WTC11 (cell line): ENCODE results near the gene GPR37L1. TPM values are rescaled to one million over a fixed set of nuclear protein-coding genes. Genes with fewer than 3 reads are reported as not detected.

Source experiments
- ATAC-seq: fragments of 200-7000 bp; cut with Tn5 transposase; 2 replicates; pipeline ENCODE4 v1.10.0; 2021; ENCODE audit warnings: mild to moderate bottlenecking, moderate library complexity
- CTCF ChIA-PET: fragments of 300-600 bp; sonication (Branson Sonifier 250); formaldehyde crosslinking; loops from one replicate; lab custom pipeline; 2021; ENCODE audit warnings: antibody characterized with exemption; lab: Charles Lee
- POLR2A ChIA-PET: fragments of 350-600 bp; sonication (Branson Sonifier 250); formaldehyde crosslinking; loops from one replicate; lab custom pipeline; 2021; ENCODE audit warnings: antibody characterized with exemption; lab: Charles Lee
- DNase-seq: peaks from one replicate; pipeline ENCODE4 v3.0.0; 2021; ENCODE audit warnings: low spot score
- H3K27ac Mint-ChIP-seq: 2 replicates; pipeline ENCODE4 v1.8.0; 2021; ENCODE audit warnings: mixed read lengths
- H3K27me3 Mint-ChIP-seq: 2 replicates; pipeline ENCODE4 v1.8.0; 2021; ENCODE audit warnings: low read depth, mild to moderate bottlenecking, moderate library complexity, mixed read lengths
- H3K36me3 Mint-ChIP-seq: 2 replicates; pipeline ENCODE4 v1.8.0; 2021; ENCODE audit warnings: mixed read lengths
- H3K4me1 Mint-ChIP-seq: 2 replicates; pipeline ENCODE4 v1.8.0; 2022; ENCODE audit warnings: mixed read lengths
- H3K4me3 Mint-ChIP-seq: 2 replicates; pipeline ENCODE4 v1.8.0; 2021; ENCODE audit warnings: mild to moderate bottlenecking, moderate library complexity, mixed read lengths
- H3K9me3 Mint-ChIP-seq: 2 replicates; pipeline ENCODE4 v1.8.0; 2021; ENCODE audit warnings: mixed read lengths
- AR ChIP-seq: fragments of 250-450 bp; sonication (Bioruptor Pico); IDR thresholded peaks from 2 replicates; pipeline ENCODE4 v1.9.0; 2021; ENCODE audit warnings: mild to moderate bottlenecking
- ATF1 ChIP-seq: sonication (generic); formaldehyde crosslinking; IDR thresholded peaks from 2 replicates; pipeline ENCODE4 v1.8.1; 2023; ENCODE audit warnings: mild to moderate bottlenecking, moderate library complexity, missing genetic modification reagents
- CDX4 ChIP-seq: fragments of 250-450 bp; sonication (Bioruptor Pico); IDR thresholded peaks from 2 replicates; pipeline ENCODE4 v1.9.0; 2021; ENCODE audit warnings: moderate library complexity, mild to moderate bottlenecking, inconsistent platforms, borderline replicate concordance
- EMX1 ChIP-seq: fragments of 250-450 bp; sonication (Bioruptor Pico); IDR thresholded peaks from 2 replicates; pipeline ENCODE4 v1.8.0; 2021; ENCODE audit warnings: mild to moderate bottlenecking
- ERG ChIP-seq: fragments of 250-450 bp; sonication (Bioruptor Pico); IDR thresholded peaks from 2 replicates; pipeline ENCODE4 v1.8.0; 2021; ENCODE audit warnings: mild to moderate bottlenecking
- ESRRA ChIP-seq: sonication (generic); formaldehyde crosslinking; IDR thresholded peaks from 2 replicates; pipeline ENCODE4 v1.8.1; 2022; ENCODE audit warnings: mild to moderate bottlenecking, missing genetic modification reagents, borderline replicate concordance
- GTF2I ChIP-seq: fragments of 250-450 bp; sonication (Bioruptor Pico); conservative IDR thresholded peaks from 2 replicates; pipeline ENCODE4 v1.4.0; 2021; ENCODE audit warnings: mild to moderate bottlenecking
- KAT7 ChIP-seq: sonication (generic); formaldehyde crosslinking; IDR thresholded peaks from 2 replicates; pipeline ENCODE4 v1.8.1; 2023; ENCODE audit warnings: missing genetic modification reagents, mild to moderate bottlenecking, borderline replicate concordance
- NFYB ChIP-seq: sonication (generic); formaldehyde crosslinking; conservative IDR thresholded peaks from 2 replicates; pipeline ENCODE4 v1.8.0; 2022; ENCODE audit warnings: low read depth, missing genetic modification reagents
- NR1H2 ChIP-seq: sonication (generic); formaldehyde crosslinking; IDR thresholded peaks from 2 replicates; pipeline ENCODE4 v1.9.0; 2021; ENCODE audit warnings: mild to moderate bottlenecking, moderate library complexity, missing genetic modification reagents
- NR3C1 ChIP-seq: sonication (generic); formaldehyde crosslinking; conservative IDR thresholded peaks from 2 replicates; pipeline ENCODE4 v1.8.1; 2023; ENCODE audit warnings: low read depth, mild to moderate bottlenecking, missing genetic modification reagents
- SMAD4 ChIP-seq: sonication (generic); formaldehyde crosslinking; IDR thresholded peaks from 2 replicates; pipeline ENCODE4 v1.8.0; 2022; ENCODE audit warnings: mild to moderate bottlenecking, missing genetic modification reagents
- SP1 ChIP-seq: sonication (generic); formaldehyde crosslinking; conservative IDR thresholded peaks from 2 replicates; pipeline ENCODE4 v1.8.1; 2022; ENCODE audit warnings: missing genetic modification reagents
- ZNF281 ChIP-seq: sonication (generic); formaldehyde crosslinking; IDR thresholded peaks from 2 replicates; pipeline ENCODE4 v1.8.0; 2023; ENCODE audit warnings: mild to moderate bottlenecking, missing genetic modification reagents
- ZNF416 ChIP-seq: fragments of 250-450 bp; sonication (Bioruptor Pico); IDR thresholded peaks from 2 replicates; pipeline ENCODE4 v1.9.0; 2021; ENCODE audit warnings: mild to moderate bottlenecking, inconsistent platforms
- total RNA-seq: library from RNA; stranded (reverse); gene quantifications from 3 replicates; pipeline ENCODE4 v1.2.3, GENCODE V29; 2021
- TF ChIP-seq, protein P1 (sequence below): sonication (generic); formaldehyde crosslinking; IDR thresholded peaks from 2 replicates; pipeline ENCODE4 v1.8.0; 2023; ENCODE audit warnings: missing genetic modification reagents, mild to moderate bottlenecking, borderline replicate concordance
- TF ChIP-seq, protein P2 (sequence below): sonication (generic); formaldehyde crosslinking; IDR thresholded peaks from 2 replicates; pipeline ENCODE4 v1.8.1; 2022; ENCODE audit warnings: low read depth, missing genetic modification reagents, borderline replicate concordance
- TF ChIP-seq, protein P3 (sequence below): sonication (generic); formaldehyde crosslinking; IDR thresholded peaks from 2 replicates; pipeline ENCODE4 v1.8.1; 2022; ENCODE audit warnings: missing genetic modification reagents, borderline replicate concordance

GPR37L1 gene
- total RNA-seq, 1 experiment from 2014 or later = 0.07 TPM

- TF ChIP-seq, protein P1, sequence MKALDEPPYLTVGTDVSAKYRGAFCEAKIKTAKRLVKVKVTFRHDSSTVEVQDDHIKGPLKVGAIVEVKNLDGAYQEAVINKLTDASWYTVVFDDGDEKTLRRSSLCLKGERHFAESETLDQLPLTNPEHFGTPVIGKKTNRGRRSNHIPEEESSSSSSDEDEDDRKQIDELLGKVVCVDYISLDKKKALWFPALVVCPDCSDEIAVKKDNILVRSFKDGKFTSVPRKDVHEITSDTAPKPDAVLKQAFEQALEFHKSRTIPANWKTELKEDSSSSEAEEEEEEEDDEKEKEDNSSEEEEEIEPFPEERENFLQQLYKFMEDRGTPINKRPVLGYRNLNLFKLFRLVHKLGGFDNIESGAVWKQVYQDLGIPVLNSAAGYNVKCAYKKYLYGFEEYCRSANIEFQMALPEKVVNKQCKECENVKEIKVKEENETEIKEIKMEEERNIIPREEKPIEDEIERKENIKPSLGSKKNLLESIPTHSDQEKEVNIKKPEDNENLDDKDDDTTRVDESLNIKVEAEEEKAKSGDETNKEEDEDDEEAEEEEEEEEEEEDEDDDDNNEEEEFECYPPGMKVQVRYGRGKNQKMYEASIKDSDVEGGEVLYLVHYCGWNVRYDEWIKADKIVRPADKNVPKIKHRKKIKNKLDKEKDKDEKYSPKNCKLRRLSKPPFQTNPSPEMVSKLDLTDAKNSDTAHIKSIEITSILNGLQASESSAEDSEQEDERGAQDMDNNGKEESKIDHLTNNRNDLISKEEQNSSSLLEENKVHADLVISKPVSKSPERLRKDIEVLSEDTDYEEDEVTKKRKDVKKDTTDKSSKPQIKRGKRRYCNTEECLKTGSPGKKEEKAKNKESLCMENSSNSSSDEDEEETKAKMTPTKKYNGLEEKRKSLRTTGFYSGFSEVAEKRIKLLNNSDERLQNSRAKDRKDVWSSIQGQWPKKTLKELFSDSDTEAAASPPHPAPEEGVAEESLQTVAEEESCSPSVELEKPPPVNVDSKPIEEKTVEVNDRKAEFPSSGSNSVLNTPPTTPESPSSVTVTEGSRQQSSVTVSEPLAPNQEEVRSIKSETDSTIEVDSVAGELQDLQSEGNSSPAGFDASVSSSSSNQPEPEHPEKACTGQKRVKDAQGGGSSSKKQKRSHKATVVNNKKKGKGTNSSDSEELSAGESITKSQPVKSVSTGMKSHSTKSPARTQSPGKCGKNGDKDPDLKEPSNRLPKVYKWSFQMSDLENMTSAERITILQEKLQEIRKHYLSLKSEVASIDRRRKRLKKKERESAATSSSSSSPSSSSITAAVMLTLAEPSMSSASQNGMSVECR (CRISPR knock-in tag) = no peak
- TF ChIP-seq, protein P2, sequence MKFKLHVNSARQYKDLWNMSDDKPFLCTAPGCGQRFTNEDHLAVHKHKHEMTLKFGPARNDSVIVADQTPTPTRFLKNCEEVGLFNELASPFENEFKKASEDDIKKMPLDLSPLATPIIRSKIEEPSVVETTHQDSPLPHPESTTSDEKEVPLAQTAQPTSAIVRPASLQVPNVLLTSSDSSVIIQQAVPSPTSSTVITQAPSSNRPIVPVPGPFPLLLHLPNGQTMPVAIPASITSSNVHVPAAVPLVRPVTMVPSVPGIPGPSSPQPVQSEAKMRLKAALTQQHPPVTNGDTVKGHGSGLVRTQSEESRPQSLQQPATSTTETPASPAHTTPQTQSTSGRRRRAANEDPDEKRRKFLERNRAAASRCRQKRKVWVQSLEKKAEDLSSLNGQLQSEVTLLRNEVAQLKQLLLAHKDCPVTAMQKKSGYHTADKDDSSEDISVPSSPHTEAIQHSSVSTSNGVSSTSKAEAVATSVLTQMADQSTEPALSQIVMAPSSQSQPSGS (CRISPR knock-in tag) = no peak
- no peak for TF ChIP-seq SMAD4 (CRISPR knock-in tag)
- no peak for TF ChIP-seq ESRRA (CRISPR knock-in tag)
- TF ChIP-seq ZNF416 (CRISPR knock-in tag) = no peak
- no peak for TF ChIP-seq ATF1 (CRISPR knock-in tag)
Observed at GRCh38 chr1:202170726-202171125, 48.0 kb downstream of the GPR37L1 start (continued).

DNA sequence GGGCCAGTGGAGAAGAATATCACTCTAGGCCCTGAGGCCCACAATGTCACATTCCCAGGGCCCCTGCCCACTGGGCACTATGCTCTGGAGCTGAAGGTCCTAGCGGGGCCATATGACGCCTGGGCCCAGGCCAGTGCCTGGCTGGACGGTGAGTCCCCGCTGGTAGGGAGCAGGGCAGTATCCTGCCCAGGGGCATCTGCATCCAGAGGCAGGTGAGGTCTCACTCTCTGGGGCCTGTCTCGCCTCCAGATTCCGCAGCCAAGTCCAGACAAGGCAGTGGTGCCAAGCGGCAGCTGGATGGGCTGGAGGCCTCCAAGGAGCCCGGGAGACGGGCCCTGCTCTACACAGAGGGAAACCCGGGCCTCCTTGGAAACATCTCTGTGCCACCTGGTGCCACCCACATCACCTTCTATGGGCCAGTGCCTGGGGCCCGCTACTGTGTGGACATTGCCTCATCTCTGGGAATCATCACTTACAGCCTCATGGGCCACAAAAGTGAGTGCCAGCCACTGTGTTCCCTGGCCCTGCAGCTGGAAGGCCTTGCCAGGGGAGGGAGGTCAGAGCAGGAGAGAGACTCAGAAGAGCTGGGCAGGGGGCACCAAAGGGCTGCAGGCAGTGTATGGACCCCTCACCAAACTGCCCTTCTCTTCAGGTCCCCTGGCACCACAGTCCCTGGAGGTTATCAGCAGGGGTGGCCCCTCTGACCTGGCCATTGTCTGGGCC, 48.7 kb downstream of the GPR37L1 start:
- no peak for ATAC-seq
- TF ChIP-seq EMX1 (CRISPR knock-in tag) (no peak), KAT7 (no peak), SP1 (no peak), AR (CRISPR knock-in tag) (no peak), NR3C1 (no peak), NR1H2 (no peak), ZNF281 (CRISPR knock-in tag) (no peak), CDX4 (CRISPR knock-in tag) (no peak), ERG (CRISPR knock-in tag) (no peak), GTF2I (CRISPR knock-in tag) (no peak), NFYB (CRISPR knock-in tag) (no peak)
- TF ChIP-seq, protein P3, sequence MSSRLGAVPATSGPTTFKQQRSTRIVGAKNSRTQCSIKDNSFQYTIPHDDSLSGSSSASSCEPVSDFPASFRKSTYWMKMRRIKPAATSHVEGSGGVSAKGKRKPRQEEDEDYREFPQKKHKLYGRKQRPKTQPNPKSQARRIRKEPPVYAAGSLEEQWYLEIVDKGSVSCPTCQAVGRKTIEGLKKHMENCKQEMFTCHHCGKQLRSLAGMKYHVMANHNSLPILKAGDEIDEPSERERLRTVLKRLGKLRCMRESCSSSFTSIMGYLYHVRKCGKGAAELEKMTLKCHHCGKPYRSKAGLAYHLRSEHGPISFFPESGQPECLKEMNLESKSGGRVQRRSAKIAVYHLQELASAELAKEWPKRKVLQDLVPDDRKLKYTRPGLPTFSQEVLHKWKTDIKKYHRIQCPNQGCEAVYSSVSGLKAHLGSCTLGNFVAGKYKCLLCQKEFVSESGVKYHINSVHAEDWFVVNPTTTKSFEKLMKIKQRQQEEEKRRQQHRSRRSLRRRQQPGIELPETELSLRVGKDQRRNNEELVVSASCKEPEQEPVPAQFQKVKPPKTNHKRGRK (CRISPR knock-in tag) = no peak
- TF ChIP-seq, protein P2 (CRISPR knock-in tag) = no peak

More for the DNA sequence above, 48.7 kb downstream of the GPR37L1 start:
- Mint-ChIP-seq H3K9me3 (no peaks in the 10 kb centered on the region), H3K27ac (no peak overlapping the region), H3K4me1 (peaks cover 5% of the 10 kb centered on the region), H3K36me3 (no peaks in the 10 kb centered on the region), H3K27me3 (no peaks in the 10 kb centered on the region), H3K4me3 (no peak overlapping the region)
- no peak for DNase-seq
- POLR2A ChIA-PET = no interaction called here
- CTCF ChIA-PET = interaction anchor here (1.1 to 1.4 kb wide), 2 partner anchors 14 to 17 kb away, joined by 3 read pairs; no protein-coding TSS in a partner anchor
